HG03457 (cell line): ENCODE measurements around the gene PPFIBP1.

Experiments
- ATAC-seq: cut with Tn5 transposase; IDR thresholded peaks from one replicate; pipeline ENCODE4 v1.9.1; 2021; ENCODE audit warnings: moderate number of reproducible peaks; ENCODE audit not compliant: unreplicated experiment

Gene PPFIBP1

DNA sequence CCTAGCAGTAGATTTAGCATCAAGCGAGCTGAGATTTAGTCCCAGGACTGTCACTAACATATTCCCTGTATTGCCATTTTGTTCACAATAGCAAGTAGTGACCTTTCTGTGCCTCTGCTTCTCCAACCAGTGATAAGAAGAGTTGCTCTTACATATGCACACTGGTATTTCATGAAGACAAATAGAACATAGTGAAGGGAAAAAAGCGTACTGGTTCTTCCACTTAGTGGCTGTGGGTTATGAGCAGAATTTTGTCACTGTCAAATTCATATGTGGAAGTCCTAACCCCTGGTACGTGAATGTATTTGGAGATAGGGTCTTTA is 12.3 kb upstream of the PPFIBP1 start:
- no peak for ATAC-seq

- ATAC-seq = no peak
Measured at GRCh38 chr12:27513155-27513824, 10.7 kb upstream of the PPFIBP1 start.

- no peak for ATAC-seq
Measured at GRCh38 chr12:27515671-27516070, 8.3 kb upstream of the PPFIBP1 start.

DNA sequence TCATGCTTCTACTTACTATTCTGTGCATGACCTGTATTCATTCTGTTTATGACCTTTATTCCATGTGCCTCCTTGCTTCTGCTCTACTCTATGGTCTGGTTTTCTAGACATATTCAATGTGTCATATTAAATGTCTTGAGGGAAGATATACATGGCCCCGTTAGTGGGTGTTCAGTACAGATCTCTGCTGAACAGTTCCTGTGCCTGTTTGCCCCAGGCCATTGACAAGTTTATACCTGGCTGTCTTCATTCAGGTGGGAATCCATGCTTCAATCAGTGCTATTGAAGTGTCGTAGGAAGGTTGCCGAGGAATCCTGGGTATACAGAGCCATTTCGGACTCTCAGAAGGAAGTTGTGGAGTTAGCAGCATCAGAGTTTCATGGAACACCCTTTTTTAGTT is 7.4 kb upstream of the PPFIBP1 start:
- no peak for ATAC-seq

DNA sequence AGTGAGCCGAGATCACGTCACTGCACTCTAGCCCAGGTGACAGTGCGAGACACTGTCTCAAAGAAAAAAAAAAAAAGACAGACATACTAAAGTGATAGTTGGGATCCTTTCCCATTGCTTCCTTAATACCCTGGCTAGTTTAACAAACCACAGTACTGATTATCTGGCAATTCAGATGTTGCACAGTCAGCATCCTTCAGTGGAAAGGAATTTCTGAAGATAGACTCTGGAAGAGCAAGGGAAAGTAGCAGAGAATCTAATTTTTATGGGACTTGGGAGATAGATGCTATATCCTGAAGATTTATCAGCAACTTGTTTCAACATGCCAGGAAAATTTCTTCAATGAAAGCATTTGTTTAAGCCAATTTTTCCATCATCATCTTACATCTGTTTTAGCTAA is 6.5 kb upstream of the PPFIBP1 start:
- ATAC-seq = no peak

DNA sequence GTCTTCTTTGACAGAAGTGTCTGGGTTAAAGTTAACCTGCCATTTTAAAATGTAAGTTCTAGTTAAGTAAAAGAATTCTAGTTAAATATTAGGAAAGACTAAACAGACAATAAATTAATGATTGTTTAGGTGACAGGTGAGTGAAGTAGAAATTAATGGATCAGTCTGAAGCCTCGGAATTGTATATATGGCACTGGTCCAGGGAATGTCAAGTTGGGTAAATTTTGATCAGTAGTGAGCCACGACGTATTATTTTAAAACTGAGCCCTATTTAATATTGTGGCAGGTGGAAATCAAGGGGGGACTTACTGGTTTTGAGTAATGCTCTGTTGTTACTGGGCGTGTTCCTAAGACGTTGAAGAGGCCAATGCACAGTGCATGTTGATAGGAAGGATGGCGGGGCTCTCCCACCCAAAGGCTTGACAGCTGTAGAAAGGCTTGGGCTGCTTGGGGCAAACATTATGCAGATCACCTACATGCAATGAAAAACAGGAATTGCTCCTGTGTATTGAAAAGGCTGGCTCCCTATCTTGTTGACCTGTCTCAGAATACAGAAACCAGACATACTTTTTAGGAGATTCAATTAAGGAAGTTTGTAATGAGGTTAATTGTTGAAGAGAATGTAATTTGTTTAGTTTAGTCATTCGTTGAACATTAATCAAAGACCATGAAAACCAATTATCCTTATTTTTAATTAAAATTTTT is 5.9 kb upstream of the PPFIBP1 start:
- ATAC-seq = no peak

GRCh38 chr12:27521066-27521465 is 2.9 kb upstream of the PPFIBP1 start:
- ATAC-seq = no peak

GRCh38 chr12:27521981-27522380 is 2.0 kb upstream of the PPFIBP1 start:
- no peak for ATAC-seq

DNA sequence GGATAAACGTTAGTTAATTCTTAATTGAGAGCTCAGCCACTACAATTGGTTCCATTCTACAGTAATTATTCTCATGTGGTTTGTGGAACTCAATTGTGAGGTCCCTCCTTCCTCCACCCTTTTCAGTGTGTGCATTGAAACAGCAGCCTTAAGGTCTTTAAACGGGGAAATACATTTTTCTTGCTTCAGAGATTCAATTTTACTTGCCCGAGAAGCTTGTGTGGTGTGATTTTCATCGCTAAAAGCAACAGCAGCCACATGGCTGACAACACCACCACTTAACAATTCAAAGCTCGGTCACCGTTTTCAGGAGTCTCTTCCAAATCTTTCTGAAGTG is 733 bp upstream of the PPFIBP1 start:
- peak; percentile 4 for ATAC-seq

DNA sequence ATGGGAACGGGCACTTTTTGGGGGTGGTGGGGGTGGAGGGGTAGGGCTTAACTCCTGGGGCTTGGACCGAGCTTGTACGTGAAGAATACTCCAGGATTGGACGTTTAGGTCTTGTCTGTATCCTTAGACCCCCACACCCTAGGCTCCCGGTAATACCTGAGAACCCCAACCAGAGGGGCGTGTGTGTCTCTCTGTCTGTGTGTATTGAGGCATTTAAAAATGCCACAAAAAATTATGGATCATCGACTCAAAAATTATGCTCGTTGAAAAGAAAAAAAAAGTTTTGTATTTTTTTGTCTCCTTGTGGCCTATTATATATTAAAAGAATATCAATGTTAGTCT is 459 bp downstream of the PPFIBP1 start:
- peak; percentile 2 for ATAC-seq

DNA sequence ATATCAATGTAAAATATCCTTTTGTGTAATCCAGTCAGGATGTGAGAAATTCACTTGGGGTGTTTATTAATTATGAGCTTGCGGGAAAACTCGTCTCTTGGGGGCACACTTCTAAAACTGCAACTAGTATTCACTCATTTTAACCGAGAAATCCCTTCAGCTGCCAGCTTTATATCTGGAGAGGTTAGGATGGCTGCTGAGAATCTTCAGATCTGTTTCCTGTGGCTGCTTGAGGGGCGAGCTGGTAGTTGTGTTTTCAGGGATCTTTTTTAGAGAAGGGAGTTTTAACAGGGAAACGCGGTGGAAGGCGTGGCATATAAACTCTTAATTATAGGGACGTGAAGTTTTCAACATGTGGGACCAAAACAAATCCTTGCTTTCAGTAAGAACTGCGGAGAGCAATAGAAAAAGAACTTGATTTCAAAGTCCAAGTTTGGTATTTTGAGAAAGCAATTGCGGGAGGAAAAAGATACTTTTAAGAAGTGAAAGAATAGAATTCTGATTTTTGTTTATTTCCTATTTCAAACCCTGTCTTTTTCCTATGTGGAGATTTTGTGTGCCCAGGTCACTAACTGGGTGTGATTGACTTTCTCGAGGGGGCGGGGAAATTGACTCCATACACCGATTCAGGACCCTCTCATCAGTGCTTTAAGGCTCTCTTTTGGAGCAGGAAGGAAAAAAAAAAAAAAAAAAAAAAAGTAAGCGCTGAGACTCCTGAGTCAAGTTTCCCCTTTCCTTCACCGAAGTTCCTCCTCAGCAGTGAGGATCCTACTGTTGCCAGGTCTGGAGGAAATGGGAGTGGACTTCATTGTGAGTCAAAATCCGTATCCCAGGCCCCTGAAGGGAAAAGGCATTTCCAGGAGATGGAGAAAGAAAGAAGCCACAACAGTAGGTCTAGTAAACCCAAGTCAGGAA is 1.1 kb downstream of the PPFIBP1 start:
- no peak for ATAC-seq

DNA sequence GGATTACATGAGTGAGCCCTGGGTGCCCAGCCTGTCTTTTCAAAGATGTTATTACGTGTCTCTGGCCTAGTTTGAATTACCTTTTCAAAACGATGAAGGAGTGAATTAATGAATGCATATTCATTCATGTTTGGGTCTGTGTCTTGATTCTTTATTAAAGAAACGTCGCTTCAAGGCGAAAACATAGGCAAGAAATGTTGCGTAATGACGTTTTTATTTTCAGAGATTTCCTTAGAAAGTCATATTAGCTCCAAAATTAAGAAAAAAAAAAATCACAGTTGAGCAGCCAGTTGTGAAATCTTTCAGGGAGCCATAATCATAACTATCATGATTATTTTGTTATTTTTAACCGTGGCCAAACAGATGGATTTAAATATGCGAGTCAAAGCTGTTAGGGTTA is 3.5 kb downstream of the PPFIBP1 start:
- ATAC-seq = no peak

DNA sequence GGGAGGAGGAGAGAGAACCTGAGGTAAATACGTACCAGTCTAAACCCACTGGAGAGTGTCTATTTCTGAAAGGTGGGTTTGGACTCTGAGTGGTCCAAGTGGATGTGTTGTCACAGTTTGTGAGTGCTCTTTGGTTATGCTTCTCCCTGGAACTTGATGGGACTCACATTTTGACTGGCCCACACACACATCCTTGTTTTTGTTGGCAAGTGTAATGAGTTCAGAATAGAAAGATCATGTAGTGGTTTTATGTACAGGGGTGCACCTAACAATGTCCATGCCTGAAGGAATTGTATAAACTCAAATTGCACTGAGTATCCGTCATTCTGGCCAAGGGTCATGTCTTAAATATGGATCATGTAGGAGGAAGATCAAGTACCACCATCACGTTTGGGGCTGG is 4.8 kb downstream of the PPFIBP1 start:
- no peak for ATAC-seq

DNA sequence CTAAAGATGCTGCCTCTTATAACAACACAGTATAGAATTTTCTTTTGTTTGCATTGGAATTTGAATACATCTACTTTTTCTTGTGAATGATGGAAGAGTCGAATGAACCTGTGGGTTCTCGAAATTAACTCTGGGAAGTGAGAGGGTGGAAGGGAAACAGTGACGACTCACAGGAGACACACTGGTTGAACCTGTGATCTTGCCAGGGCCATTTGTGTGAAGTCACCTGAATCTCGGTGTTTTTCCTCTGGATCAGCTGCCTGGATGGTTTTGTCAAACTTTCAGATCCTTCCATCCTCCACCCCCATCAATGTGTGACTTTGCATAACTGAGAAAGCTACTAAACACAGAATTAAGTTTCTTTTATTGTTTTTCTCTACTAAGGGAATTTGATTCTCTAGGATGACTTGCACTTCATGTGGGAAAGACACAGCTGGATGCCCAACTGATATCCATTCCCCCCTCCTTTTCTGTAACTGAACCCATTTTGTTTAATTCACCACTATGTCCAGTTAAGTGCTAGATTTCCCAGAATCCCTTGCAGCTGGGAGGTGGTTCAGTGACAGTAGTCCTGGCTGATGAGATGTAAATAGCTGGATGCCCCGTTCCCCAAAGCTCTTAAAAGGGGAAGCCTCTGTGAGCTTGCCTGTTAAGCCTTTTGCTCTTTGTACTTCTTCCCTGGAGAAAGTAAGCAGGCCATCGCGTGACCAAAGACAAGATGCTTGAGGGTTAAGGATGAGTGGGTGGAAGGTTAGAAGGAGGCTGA is 6.3 kb downstream of the PPFIBP1 start:
- ATAC-seq = no peak

DNA sequence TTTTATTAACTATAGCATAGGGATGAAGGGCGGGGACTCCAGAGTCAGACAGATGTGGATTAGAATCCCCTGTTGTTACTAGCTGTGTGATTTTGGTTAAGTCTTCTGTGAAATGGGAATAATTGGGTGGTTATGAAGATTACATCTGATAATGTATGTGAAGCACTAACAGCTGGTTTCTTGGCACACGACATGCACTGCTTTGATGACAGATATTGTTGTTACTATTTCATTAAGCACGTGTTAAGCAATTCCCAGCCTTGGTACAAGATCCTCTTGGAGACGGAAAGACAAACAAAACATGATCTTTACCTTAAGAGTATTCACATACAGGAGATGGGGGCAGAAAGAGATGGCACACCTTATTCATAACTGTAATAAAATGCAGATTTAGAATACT is 7.9 kb downstream of the PPFIBP1 start:
- ATAC-seq = no peak

DNA sequence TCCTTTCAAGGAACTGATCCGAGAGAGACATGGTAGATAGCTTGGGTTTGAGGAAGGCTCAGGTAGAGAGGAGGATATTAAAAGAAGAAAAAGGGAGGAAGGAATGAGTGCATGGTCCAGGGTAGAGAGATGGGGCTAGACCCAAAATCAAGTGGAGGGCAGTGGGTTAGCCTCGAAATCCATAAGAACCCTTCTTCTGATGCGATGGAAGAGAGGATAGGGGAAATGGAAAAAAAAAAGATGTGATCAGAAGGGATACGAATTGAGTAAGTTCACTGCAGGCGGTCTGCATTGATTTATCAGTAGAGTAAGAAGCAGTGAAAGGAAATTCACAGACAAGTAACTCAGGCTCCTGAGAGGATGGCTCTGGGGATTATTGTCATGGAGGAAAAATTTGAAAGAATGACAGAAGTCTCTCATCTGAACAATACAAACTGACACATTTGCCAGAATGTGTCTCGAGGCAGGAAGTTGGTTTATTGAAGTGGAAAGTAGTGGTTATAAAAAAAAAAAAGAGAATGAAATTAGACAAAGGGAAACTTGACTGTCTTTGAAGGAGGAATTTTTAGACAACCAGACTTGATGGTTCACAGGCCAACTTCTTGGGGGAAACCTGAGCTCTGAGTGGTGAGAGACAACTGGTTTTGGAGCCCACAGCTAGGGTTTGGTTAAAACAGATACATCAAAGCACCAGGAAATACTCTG is 10.2 kb downstream of the PPFIBP1 start:
- ATAC-seq = peak; percentile 53

DNA sequence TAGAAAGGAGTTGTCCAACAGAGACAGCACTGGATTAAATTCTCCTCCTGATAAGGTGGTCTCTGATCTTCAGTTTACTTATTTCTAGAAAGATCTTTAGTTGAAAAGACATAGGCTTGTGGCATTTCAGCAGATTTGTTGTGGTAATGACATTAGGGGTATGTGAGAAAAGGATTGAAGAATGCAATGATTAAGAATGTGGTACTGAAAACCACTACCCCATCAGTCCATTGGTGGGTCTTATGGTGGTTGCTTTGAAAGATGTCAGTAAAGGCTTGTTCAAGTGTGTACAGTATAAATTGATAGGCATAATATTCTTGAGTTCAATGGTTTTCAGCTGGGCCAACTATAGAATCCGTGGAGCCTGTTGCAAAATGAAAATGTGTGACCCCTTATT is 10.8 kb downstream of the PPFIBP1 start:
- ATAC-seq = no peak

- ATAC-seq = no peak
Measured at GRCh38 chr12:27535318-27535717, 11.3 kb downstream of the PPFIBP1 start.

DNA sequence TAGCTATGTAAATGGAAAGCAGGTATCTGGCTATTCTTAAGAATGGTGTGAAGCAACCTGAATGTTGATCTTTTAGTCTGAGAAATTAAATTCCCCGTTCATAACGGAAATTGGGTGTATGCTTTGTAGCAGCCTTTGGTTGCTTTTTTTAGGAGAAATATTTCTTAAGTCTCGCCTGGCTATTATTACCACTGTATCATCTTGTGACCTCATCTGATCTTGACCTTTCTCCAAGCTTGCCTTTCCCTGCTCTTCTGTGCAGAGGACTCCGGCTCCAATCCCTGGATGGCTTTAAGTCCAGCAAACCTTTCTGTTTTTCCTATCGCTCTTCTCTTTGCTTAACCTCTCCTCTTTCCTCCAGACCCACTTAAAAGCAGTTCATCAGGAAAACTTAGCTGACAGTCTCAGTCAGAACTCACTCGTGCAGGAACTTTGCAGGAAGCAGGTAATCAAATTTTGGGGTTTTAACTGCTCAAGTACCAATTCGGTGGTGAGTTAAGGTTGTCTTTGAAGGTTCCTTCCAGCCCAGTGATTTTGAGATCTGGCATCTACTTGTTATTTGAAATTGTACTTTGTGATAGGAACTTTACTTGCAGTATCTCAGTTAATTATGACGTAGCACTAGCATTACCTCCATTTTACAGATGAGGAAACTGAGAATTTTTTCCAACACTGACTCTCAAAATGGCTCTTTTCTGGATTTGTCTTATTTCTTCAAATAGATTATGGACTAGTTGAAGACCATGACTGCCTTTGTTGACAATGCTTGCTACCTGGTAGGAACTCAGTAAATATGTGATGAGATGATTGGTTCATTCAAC is 14.1 kb downstream of the PPFIBP1 start:
- no peak for ATAC-seq

GRCh38 chr12:27539191-27539631 is 15.2 kb downstream of the PPFIBP1 start:
- no peak for ATAC-seq
